HCT116 (cell line): Measurements from ENCODE around the gene TRAPPC12. TPM values are rescaled to one million over a fixed set of nuclear protein-coding genes. Genes with fewer than 3 reads are reported as not detected.
"Not testable (repeated sequence)": the region's sequence is repeated elsewhere in the genome, so short reads cannot be mapped to it uniquely, and the experiment has no call there.

Experiments
- ATAC-seq: fragments of 200-7000 bp; cut with Tn5 transposase; 2 replicates; pipeline ENCODE4 v1.9.1; 2020; ENCODE audit warnings: mild to moderate bottlenecking, moderate library complexity
- BruUV-seq: library from RNA; stranded (reverse); fragments of 400-500 nt; replicated peaks from 2 replicates; lab custom pipeline; 2021; lab: Mats Ljungman, UMichigan
- CTCF ChIA-PET: fragments of 300-600 bp; sonication (Branson Sonifier 250); formaldehyde crosslinking; loops from one replicate; lab custom pipeline; 2021; ENCODE audit warnings: antibody characterized with exemption; lab: Charles Lee
- POLR2A ChIA-PET: fragments of 300-600, 350-600 bp; sonication (Branson Sonifier 250); formaldehyde crosslinking; loops from one replicate; lab custom pipeline; 2021; ENCODE audit warnings: antibody characterized with exemption; lab: Charles Lee
- RAD21 ChIA-PET, 2 experiments: fragments of 300-600 bp; sonication (Branson Sonifier 250); formaldehyde crosslinking; loops; one replicate each; lab custom pipeline; 2023; ENCODE audit warnings: low total read pairs in 2 of 2; ENCODE audit not compliant: uncharacterized antibody in 2 of 2, unreplicated experiment in 2 of 2, low non-redundant PET in 1 of 2; lab: Charles Lee
- DNase-seq: peaks from one replicate; pipeline ENCODE4 v3.0.0-alpha.2; 2010; ENCODE audit warnings: low read depth, low spot score
- H2AFZ ChIP-seq: fragments of 200-600 bp; shearing (Covaris generic), sonication (generic); 2 replicates; pipeline ENCODE4 v1.6.1; 2017; ENCODE audit warnings: low read depth, mixed run types, mixed read lengths, antibody characterized with exemption, low read length; ENCODE audit not compliant: poor library complexity, severe bottlenecking
- H3K27ac ChIP-seq: 2 replicates; pipeline ENCODE4 v1.5.1; 2012; ENCODE audit warnings: low read depth, low read length
- H3K27me3 ChIP-seq: fragments of 200-600 bp; sonication (generic); 2 replicates; pipeline ENCODE4 v1.6.1; 2016; ENCODE audit warnings: mixed run types, low read length, mixed read lengths; ENCODE audit not compliant: insufficient read depth
- H3K36me3 ChIP-seq, 2 experiments: fragments of 200-500 bp in 1 of 2; fragments of 200-600 bp in 1 of 2; sonication (Bioruptor generic) in 1 of 2; sonication (generic) in 1 of 2; 2 replicates each; pipeline versions ENCODE4 v1.5.1 to v1.6.1; 2014 to 2016; ENCODE audit warnings: low read length in 2 of 2, inconsistent platforms in 1 of 2, mixed read lengths in 1 of 2, mixed run types in 1 of 2; ENCODE audit not compliant: insufficient read depth in 2 of 2, control insufficient read depth in 1 of 2
- H3K4me1 ChIP-seq, 2 experiments: fragments of 200-600 bp in 1 of 2; sonication (generic) in 1 of 2; 2 replicates each; pipeline versions ENCODE4 v1.5.1 to v1.6.1; 2012 to 2017; ENCODE audit warnings: low read length in 2 of 2, inconsistent platforms in 1 of 2, mild to moderate bottlenecking in 1 of 2, mixed read lengths in 1 of 2, mixed run types in 1 of 2, moderate library complexity in 1 of 2; ENCODE audit not compliant: insufficient read depth in 2 of 2, control insufficient read depth in 1 of 2
- H3K4me2 ChIP-seq: fragments of 200-600 bp; sonication (generic); 2 replicates; pipeline ENCODE4 v1.6.1; 2017; ENCODE audit warnings: mixed run types, low read length, mixed read lengths
- H3K4me3 ChIP-seq, 2 experiments: fragments of 200-600 bp in 1 of 2; sonication (generic) in 1 of 2; replicated peaks in 1 of 2; 2 replicates each; pipeline ENCODE4 v1.5.1; 2011 to 2016; ENCODE audit warnings: low read length in 2 of 2, control low read depth in 1 of 2, low read depth in 1 of 2, mild to moderate bottlenecking in 1 of 2, mixed read lengths in 1 of 2, mixed run types in 1 of 2
- H3K79me2 ChIP-seq: fragments of 200-600 bp; sonication (generic); 2 replicates; pipeline ENCODE4 v1.6.1; 2017; ENCODE audit warnings: mild to moderate bottlenecking, mixed run types, low read length, moderate library complexity, mixed read lengths; ENCODE audit not compliant: insufficient read depth
- H3K9ac ChIP-seq: fragments of 200-600 bp; sonication (generic); 2 replicates; pipeline ENCODE4 v1.6.1; 2016; ENCODE audit warnings: low read length, mixed read lengths
- H3K9me2 ChIP-seq: fragments of 200-600 bp; sonication (generic), shearing (Covaris generic); 2 replicates; pipeline ENCODE4 v1.6.1; 2017; ENCODE audit warnings: mixed run types, mild to moderate bottlenecking, moderate library complexity; ENCODE audit not compliant: insufficient read depth
- H3K9me3 ChIP-seq, 2 experiments: fragments of 200-500 bp in 1 of 2; fragments of 200-600 bp in 1 of 2; sonication (Bioruptor generic) in 1 of 2; sonication (generic) in 1 of 2; 2 replicates each; pipeline ENCODE4 v1.6.1; 2014 to 2017; ENCODE audit warnings: low read length in 2 of 2, mixed read lengths in 2 of 2, inconsistent platforms in 1 of 2, low read depth in 1 of 2, mild to moderate bottlenecking in 1 of 2, mixed run types in 1 of 2, moderate library complexity in 1 of 2; ENCODE audit not compliant: control insufficient read depth in 1 of 2, insufficient read depth in 1 of 2
- H4K20me1 ChIP-seq: fragments of 200-600 bp; sonication (generic), shearing (Covaris generic); 2 replicates; pipeline ENCODE4 v1.6.1; 2017; ENCODE audit warnings: mixed run types, mild to moderate bottlenecking, moderate library complexity; ENCODE audit not compliant: insufficient read depth
- CEBPB ChIP-seq: IDR thresholded peaks from 2 replicates; pipeline ENCODE4 v1.6.1; 2012; ENCODE audit warnings: low read depth
- FOSL1 ChIP-seq: IDR thresholded peaks from 2 replicates; pipeline ENCODE4 v1.6.1; 2012; ENCODE audit warnings: low read depth
- SP1 ChIP-seq: IDR thresholded peaks from 2 replicates; pipeline ENCODE4 v1.6.1; 2012; ENCODE audit warnings: low read depth
- SRF ChIP-seq: IDR thresholded peaks from 2 replicates; pipeline ENCODE4 v1.6.1; 2012; ENCODE audit warnings: low read depth
- ZFX ChIP-seq: fragments of 450-650 bp; IDR thresholded peaks from 2 replicates; pipeline ENCODE4 v1.6.1; 2017
- intact Hi-C: fragments of 100-400 bp; cut with micrococcal nuclease; formaldehyde crosslinking; loops from 2 replicates; pipeline ENCODE4 v1.10.0; 2022
- total RNA-seq: library from RNA; stranded (reverse); gene quantifications from one replicate; pipeline ENCODE4 v1.2.1, GENCODE V29; 2021; ENCODE audit not compliant: unreplicated experiment
- TF ChIP-seq, protein P1 (sequence below), 3 experiments: fragments of 200-600 bp in 1 of 3; sonication (generic) in 1 of 3; IDR thresholded peaks in 2 of 3; conservative IDR thresholded peaks in 1 of 3; 2 replicates each; pipeline ENCODE4 v1.5.1; 2012 to 2017; ENCODE audit warnings: low read depth in 2 of 3, low read length in 2 of 3, antibody characterized with exemption in 1 of 3, borderline replicate concordance in 1 of 3, control low read depth in 1 of 3, mild to moderate bottlenecking in 1 of 3, mixed read lengths in 1 of 3, mixed run types in 1 of 3, moderate library complexity in 1 of 3; ENCODE audit not compliant: insufficient read depth in 1 of 3

The TRAPPC12 gene
- total RNA-seq, 1 experiment from 2014 or later = 47.4 TPM

DNA sequence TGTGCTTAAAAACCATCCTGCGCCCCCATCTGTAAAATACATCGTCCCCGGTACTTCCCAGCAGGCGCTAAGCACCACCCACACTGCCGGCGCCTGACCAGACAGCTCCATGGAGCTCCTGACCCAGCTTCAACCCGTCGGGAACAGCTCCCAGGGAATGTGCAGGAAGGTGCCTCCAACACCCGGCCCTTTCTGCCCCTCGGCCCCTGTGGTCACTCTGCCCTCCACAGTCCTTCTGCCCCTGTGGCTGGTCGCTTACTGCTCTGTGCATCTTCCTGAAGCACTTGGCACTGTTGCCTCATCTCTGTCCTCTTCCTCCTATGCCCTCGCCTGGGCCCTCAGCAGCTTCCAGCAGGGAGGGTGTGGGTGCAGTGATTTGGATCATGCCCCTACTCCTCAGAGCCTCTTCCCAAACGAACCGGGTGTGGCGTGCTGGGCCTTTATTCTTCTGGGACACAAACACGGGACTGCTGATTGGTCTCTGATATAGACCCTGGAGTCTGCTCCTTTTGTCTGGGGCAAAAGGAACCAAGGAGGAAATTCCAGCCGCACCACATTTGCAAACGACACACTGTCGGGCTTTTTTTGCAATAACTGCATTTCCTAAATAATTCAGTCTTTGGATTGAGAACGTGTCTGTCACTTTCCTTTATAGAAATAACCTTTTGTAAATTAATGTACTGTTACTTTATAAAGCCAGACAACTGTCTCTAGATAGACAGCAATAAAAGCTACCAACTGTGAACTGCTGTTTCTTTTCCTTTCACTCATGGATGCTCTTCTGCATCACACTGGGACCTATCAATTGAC is 73.9 kb downstream of the TRAPPC12 start:
- Histone ChIP-seq H3K9me2 (no peaks in the 10 kb centered on the region), H3K27me3 (no peaks in the 10 kb centered on the region), H3K9me3 (no peaks in the 10 kb centered on the region), H3K4me2 (no peak overlapping the region), H3K9ac (no peak overlapping the region), H3K4me3 (no peak overlapping the region), H3K36me3 (no peaks in the 10 kb centered on the region), H4K20me1 (no peaks in the 10 kb centered on the region), H2AFZ (no peak overlapping the region), H3K79me2 (no peaks in the 10 kb centered on the region), H3K4me1 (no peaks in the 10 kb centered on the region), H3K27ac (no peak overlapping the region)
- intact Hi-C loops = no loop called here
- no TSS peak for BruUV-seq
- ATAC-seq (no peak), DNase-seq (no peak)
- ChIA-PET CTCF (no interaction called here), POLR2A (no interaction called here), RAD21 (no interaction called here)
- TF ChIP-seq ZFX (no peak), CEBPB (no peak), SRF (no peak), SP1 (no peak), FOSL1 (no peak)
- TF ChIP-seq, protein P1, sequence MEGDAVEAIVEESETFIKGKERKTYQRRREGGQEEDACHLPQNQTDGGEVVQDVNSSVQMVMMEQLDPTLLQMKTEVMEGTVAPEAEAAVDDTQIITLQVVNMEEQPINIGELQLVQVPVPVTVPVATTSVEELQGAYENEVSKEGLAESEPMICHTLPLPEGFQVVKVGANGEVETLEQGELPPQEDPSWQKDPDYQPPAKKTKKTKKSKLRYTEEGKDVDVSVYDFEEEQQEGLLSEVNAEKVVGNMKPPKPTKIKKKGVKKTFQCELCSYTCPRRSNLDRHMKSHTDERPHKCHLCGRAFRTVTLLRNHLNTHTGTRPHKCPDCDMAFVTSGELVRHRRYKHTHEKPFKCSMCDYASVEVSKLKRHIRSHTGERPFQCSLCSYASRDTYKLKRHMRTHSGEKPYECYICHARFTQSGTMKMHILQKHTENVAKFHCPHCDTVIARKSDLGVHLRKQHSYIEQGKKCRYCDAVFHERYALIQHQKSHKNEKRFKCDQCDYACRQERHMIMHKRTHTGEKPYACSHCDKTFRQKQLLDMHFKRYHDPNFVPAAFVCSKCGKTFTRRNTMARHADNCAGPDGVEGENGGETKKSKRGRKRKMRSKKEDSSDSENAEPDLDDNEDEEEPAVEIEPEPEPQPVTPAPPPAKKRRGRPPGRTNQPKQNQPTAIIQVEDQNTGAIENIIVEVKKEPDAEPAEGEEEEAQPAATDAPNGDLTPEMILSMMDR (IDR thresholded peaks at IDR 0.05 in 2 of 3, conservative IDR thresholded peaks at IDR 0.05 in 1 of 3; ENCODE audit: borderline replicate concordance in 1 of 3, insufficient read depth in 1 of 3, low read depth in 2 of 3, low read length in 2 of 3) = no peak

DNA sequence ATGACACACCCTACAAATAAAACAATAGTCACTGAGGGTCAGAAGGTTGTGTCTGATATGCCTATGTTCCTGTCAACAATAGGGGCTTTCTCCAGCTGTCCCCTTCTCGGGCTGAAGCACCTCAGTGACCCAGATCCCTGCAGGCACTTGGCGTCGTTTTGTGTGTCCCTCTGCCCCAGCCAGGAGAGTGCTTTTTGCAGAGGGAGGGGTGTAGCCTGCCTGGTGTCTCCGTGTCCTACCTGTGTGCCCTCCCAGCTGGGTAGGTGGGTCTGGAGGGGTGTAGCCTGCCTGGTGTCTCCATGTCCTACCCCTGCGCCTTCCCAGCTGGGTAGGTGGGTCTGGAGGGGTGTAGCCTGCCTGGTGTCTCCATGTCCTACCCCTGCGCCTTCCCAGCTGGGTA is 74.5 kb downstream of the TRAPPC12 start:
- H3K79me2 ChIP-seq, ATAC-seq, BruUV-seq, H3K27me3 ChIP-seq, H3K9me3 ChIP-seq, RAD21 ChIA-PET, H3K4me1 ChIP-seq, H3K9me2 ChIP-seq, CTCF ChIA-PET, H2AFZ ChIP-seq, H3K4me2 ChIP-seq, DNase-seq, H4K20me1 ChIP-seq, intact Hi-C loops, H3K9ac ChIP-seq, H3K27ac ChIP-seq, H3K4me3 ChIP-seq, POLR2A ChIA-PET, H3K36me3 ChIP-seq: not testable (repeated sequence)
